GM12872 (cell line): Measurements from ENCODE around the gene TRIM10.

Experiments used
- CTCF ChIP-seq: IDR thresholded peaks from 3 replicates; pipeline ENCODE4 v1.5.1; 2011; ENCODE audit warnings: low read depth, mild to moderate bottlenecking, low read length, moderate library complexity; ENCODE audit not compliant: insufficient read depth

TRIM10 gene

GRCh38 chr6:30156774-30157173, 4.2 kb downstream of the TRIM10 start:
- no peak for TF ChIP-seq CTCF

GRCh38 chr6:30156262-30156599, 4.8 kb downstream of the TRIM10 start:
- TF ChIP-seq CTCF: no peak

DNA sequence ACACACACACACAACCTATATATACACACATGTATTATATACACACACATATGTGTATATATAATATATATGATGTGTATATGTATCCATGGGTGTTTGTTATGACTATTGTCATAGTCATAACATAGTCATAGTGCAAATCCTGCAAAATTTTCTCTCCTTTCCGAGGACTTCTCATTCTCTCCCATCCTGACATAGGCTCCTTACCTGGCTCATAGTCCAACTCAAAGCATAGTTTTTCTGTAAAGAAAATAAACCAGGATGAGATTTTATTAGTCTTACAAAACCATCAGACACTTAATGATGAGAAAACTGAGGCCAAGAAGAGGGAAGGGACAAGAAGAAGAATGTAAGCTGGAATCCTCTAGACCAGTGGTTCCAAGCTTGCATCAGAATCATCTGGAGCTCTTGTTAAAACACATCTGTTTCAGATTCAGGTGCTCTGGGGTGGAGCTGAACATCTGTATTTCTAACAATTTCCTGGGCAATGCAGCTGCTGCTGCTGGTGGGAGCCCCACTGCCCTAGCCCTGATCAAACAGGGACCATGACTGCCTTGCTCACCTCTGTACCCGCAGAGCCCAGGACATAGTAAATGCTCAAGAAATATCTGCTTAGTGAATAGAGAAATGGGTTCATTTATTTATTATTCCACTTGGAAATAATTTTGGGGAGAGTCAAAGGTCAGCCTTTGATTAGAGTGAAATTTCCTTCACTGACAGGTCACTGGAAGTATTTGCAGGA, 5.3 kb downstream of the TRIM10 start:
- TF ChIP-seq CTCF: no peak

GRCh38 chr6:30154709-30155519, 6.1 kb downstream of the TRIM10 start:
- TF ChIP-seq CTCF: no peak

- no peak for TF ChIP-seq CTCF
These were observed 7.0 kb downstream of the TRIM10 start for GRCh38 chr6:30154061-30154460.

- TF ChIP-seq CTCF: no peak
These were observed 8.0 kb downstream of the TRIM10 start for GRCh38 chr6:30152910-30153610.

DNA sequence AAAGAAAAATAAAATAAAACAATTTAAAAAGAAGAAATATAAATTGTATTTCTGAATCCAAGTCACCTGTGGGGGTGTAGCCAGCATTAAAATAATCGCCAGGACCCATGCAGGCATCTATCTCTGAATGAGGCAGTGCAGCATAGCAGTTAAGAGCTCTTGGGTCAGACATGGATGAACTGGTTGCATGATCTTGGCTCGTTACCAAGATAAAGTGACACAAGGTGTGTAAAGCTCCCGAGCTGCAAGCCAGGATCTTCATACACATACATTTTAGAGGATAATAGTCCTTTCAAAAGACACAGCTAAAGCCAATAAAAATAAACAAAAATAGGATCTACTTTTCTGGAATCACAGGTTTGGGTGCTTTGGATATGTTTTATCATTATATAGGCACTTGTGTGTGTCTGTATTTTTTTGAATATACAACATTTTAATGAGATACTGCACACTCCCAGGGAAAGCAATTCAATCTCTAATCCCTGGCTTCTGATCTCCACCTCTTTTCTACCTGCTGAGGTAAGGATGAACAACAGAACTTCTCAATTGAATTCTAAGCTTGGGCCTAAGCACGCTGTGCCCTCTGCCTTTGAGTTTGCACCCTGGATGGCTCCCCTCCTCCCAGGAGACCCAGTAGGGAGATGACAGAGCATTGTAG, 8.9 kb downstream of the TRIM10 start:
- no peak for TF ChIP-seq CTCF
